ENCODE results near the gene LRP1.

DNA sequence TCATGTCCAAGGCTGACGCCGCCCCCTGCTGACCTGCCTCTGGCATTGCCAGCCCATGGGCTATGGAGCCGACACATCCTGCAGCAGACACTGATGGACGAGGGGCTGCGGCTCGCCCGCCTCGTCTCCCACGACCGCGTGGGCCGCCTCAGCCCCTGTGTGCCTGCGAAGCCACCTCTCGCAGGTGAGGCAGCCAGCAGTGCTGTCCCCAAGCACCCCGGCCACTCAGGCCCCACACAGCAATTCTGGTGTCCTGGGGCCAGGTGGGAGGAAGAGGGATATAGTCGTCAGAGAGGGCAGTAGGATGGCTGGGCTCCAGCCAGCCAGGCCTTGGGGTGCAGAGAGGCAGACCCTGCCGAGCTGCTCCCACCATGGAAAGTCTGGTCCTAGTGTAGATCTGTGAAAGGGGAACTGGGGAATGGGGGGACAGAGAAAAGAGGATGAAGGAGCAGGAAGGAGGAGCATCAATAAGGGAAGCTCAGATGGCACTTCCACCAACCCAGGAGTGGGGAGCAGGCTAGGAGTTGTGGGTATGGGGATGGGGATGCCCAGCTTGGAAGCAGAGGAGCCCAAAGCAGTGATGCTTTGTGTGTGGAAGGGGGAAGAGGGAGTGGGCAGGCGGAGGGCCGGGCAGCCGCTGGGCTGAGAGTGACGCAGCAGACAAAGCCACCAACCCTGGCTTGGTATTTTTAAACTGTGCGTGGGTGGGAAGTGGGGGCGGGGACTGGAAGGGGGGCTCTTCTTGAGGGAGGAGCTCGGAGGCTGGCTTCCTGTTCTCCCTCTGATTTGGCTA, 34.7 kb upstream of the LRP1 start:
- TF ChIP-seq, protein P1, sequence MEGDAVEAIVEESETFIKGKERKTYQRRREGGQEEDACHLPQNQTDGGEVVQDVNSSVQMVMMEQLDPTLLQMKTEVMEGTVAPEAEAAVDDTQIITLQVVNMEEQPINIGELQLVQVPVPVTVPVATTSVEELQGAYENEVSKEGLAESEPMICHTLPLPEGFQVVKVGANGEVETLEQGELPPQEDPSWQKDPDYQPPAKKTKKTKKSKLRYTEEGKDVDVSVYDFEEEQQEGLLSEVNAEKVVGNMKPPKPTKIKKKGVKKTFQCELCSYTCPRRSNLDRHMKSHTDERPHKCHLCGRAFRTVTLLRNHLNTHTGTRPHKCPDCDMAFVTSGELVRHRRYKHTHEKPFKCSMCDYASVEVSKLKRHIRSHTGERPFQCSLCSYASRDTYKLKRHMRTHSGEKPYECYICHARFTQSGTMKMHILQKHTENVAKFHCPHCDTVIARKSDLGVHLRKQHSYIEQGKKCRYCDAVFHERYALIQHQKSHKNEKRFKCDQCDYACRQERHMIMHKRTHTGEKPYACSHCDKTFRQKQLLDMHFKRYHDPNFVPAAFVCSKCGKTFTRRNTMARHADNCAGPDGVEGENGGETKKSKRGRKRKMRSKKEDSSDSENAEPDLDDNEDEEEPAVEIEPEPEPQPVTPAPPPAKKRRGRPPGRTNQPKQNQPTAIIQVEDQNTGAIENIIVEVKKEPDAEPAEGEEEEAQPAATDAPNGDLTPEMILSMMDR (conservative IDR thresholded peaks at IDR 0.05; ENCODE audit: low read depth in 2 of 2): peak; percentile 59 to 92
- no peak for TF ChIP-seq EZH2 (IDR thresholded peaks at IDR 0.05; ENCODE audit: low read depth, unreplicated experiment)
- peak; percentile 52; the same call in 1 of the 2 replicates for TF ChIP-seq CREB1 (CRISPR knock-in tag; IDR thresholded peaks at IDR 0.05; ENCODE audit: low read depth)
